GM19035 (cell line): ENCODE data around the gene CHST15.

ENCODE experiments used
- ATAC-seq: cut with Tn5 transposase; IDR thresholded peaks from one replicate; pipeline ENCODE4 v1.9.1; 2021; ENCODE audit not compliant: unreplicated experiment

The CHST15 gene

DNA sequence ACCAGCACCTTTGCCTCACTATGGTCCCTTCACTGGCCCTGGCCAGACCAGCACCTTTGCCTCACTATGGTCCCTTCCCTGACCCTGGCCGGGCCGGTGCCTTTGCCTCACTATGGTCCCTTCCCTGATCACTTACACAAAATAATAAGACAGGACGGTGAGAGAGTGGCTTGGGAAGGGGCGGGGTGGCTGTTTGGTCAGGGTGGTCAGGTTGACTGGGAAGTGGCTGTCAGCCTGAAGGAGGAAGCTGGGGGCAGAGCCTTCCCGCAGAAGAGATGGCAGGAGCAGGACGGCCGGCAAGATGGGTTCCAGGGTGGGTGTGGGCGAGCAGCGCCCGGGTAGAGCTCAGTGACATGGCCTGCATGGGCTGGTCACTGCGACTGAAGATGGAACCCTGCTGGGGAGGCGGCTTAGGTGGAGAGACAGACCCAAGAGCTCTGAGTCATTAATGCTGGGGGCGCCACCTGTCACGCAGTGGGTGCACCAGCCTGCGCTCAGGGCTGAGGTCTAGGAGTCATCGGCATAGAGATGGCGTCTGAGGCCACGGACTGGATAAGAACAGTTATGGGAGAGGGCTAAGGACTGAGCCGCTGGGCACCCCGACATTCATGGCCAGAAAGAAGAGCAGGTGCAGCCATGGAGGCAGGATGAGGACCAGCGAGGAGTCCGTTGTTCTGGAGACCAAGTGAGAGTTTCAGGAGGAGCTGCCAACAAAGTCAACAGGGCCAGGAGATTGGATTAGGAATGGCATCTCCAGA, 91.8 kb downstream of the CHST15 start:
- no peak for ATAC-seq

DNA sequence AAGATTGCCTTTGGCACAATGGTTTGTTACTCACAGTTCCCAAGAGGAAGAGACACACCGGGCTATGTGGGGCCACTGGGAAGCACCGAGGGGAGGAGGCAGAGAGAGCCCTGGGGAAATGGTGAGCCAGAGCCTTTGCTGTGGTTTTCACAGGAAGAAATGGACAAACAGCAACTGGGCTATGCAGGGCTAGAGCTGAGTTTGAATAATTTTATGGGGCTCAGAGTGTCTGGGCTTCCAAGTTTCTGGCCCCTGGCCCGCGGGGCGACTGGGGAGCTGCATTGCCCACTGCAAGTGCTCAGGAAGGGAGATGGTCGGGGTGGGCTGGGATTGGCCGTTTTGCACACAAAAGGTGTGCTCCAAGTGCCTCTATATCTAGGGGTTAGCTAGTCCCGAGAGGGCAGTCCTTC, 92.6 kb downstream of the CHST15 start:
- ATAC-seq = no peak

DNA sequence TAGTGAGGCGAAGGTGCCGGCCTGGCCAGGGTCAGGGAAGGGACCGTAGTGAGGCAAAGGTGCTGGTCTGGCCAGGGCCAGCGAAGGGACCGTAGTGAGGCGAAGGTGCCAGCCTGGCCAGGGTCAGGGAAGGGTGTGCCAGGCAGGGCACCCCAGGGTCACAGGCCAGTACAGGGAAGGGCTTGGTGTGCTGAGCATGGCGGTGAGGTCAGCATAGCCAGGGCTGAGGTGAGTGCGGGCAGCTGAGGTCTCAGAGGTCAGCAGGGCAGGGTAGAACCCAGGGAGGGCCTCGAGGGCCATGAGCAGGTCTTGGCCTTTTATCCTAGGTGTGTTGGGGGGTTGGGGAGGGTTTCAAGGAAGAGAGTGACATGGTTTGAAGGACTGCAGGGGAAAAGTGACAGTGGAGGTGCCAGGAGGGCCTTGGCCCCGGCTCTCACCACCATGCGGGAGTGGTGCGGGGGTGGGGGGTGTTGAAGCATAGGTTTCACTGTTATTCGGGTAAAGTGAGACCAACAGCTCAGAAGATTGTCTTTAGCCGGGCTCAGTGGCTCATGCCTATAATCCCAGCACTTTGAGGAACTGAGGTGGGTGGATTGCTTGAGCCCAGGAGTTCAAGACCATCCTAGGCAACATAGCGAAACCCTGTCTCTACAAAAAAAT, 93.3 kb downstream of the CHST15 start:
- ATAC-seq = no peak

DNA sequence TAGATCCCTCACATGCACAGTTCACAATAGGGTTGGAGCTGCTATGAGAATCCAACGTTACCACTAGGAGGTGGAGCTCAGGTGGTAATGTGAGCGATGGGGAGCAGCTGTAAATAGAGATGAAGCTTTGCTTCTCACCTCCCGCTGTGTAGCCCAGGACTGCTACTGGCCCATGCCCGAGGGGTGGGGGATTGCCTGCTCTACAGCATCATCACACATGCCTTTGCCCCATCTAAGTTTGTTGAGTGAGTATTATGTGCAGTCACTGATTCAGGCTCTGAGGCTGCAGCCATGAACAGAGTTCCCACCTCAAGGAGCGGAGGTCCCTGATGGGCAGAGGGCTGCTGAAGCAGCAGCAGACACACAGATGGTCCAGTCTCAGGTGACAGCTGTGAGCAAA, 94.1 kb downstream of the CHST15 start:
- no peak for ATAC-seq

DNA sequence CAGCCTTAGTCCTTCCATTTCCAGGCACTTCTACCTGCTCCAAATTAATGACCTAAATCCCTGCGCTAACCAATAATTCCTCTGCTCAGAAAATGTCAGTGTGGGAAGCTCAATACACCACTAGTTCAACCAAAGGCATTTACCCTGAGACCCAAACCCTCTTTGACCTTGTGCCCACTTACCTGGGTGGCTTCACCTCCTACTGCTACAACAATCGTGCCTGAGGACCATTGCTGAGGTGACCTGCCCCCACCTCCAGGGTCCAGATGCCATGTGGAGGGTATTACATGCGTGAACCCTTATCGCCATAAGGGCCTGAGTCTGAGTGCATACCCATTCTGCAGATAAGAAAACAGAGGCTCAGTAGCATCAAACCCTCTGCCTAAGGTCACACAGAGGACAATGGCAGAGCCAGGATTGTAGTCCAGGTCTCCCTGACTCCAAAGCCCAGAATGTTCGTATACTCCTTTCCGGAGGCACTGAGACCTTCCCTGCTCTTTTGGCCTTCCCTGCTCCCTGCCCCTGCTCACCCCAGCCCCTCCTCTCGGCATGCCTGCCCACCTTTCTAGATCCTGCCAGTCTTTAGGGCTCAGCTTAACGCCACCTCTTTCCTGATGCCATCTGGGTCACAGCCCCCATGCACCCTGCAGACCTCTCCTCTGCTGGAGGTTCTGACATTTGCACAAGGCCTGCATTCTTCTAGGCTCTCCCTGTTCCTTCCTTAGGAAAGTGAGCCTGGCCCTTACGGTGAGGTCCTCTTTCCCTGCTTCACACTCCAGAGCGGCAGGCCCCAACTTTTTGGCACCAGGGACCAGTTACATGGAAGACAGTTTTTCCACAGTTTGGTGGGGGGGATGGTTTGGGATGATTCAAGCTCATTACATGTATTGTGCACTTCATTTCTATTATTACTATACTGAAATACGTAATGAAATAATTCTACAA, 94.9 kb downstream of the CHST15 start:
- no peak for ATAC-seq

DNA sequence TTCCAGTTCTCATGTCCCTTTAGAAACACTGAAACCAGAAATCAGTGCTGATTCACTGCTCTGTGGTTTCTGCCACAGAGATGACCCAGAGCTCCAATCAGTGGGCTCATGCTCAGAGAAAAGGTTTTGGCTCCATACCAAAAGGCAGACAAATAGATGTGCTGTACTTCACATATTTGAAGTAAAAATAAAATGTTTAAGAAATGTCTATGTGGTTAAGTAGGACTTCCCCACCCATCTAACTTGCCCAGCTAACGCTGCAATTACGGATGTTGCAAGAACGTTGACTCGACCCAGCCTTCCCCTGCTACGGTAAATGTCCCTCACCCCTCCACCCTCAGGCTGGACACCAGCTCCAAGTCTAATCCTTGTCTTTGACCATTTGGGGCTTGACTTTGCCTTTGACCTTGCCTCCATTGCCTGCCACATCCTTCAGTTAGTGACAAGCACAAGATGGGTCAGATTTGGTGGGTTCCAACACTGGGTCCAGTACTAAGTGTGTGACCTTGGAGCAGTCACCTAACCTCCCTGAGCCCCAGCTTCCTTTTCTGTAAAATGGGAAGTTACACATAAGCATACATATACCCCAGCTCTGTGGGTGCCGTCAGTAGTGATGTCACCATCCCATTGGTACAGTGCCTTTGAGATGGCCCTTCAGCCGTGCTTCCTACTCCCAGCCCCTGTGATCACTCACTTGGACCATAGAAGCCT, 95.8 kb downstream of the CHST15 start:
- ATAC-seq = no peak

DNA sequence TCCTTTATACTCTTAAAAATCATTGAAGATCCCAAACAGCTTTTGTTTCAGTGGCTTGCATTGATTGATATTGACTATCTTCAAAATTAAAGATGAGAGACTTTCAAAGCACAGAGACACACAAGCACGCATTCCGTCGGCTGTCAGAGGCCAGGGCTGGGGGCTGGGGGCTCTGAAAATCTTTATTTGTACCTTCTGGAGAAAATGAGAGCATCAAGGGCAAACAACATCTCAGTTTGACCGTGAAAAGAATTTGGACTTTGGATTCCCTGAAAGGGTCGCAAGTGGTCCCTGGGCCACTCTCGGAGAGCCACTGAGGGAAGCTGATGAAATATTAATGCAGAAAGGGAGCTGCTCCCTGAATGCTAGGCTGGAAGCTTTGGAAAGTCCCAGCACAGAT, 96.4 kb downstream of the CHST15 start:
- ATAC-seq = no peak

DNA sequence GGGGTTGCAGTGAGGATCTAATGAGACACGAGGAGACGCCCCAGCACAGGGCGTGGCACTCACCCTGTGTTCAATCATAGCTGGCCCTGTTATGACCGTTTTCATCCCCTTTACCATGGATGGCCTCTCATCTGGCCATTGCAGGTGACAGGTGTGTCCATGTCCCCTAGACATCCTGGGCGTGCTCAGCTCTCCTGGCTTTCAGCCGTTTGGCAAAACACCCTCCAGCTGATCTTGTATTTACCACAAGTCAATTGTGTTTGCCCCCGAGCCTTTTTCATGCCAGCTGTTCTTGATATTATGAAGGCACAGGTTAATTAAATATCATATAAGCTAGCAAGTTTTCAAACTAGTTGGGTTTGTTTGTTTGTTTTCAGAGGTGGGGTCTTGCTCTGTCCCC, 97.1 kb downstream of the CHST15 start:
- no peak for ATAC-seq

DNA sequence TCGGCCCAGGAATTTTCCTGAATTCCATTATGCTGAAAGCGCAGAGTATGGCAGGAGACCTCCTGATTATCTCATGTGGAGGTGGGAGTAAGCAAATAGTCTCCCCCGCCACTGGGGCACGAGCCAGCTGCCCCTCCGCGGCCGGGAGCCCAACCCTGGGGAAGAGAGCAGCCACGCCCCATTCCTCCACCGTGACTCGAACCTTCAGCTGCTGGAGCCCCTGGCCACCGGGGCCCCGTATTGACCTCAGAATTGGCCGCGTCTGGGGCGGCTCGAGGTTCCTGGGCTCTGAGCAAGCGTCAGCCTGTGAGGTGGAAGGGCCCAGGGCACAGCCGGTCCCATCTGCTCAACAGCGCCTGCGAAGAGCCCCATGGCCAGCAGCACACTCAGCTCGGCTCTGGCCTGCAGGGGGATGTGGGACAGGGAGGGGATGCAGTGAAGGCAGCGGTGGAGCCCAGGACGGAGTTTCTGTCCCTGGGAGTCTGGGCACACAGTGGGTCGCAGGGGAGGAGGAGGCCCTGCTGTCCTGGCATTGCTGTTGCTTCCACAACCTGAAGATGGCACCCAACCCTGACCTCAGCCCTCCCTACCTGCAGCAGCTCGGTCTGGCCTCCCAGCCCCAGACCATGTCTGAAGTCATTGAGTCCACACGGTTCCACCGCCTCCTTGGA, 97.8 kb downstream of the CHST15 start:
- ATAC-seq = no peak

DNA sequence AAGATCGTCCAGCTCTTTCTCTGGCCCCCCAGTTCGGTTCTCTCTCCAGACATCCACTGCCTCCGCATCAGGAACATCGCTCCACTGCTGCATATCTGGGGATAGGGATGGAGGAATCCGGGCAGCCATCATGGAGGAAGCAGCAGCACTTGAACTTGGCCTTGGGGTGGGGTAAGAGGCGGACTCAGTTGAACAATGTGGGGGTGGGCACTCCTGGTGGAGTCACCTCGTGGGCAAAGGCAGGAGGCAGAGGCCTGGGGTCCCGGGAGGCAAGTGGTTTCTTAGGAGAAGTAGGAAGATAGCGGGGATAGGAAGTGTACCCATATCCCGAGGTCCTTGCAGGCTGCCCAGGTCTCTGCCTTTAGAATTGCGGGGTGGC, 98.3 kb downstream of the CHST15 start:
- no peak for ATAC-seq

DNA sequence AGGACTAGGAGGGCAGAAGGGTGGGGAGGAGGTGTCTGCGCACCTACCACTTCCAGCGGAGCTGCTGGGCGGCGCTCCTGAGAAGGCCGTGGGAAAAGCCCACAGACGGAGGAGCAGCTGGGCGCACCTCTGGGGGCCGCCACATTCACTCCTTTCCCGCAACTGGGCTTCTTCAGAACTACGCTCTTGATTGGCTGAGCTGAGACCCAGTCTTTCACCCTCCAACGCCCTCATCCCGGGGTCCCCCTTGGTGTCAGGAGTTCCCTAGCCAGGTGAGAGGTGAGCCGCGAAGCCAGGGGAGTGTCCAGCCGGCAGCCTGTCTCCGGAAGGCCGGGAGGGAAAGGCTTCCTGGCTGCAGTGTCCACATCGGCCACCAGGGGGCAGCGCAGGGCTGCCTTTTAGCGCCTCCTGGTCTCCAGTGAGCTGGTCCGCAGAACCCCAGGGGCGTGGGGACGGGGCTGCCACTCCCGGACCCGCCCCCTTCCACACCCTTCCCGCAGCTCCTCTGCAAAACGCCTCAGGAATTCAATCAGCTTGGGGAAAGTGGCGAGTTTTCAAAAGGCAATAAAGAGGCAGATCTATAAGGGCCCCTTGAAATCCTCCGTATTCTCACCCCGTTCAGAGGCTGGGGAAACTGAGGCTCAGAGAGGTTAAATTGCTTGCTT, 98.8 kb downstream of the CHST15 start:
- no peak for ATAC-seq

DNA sequence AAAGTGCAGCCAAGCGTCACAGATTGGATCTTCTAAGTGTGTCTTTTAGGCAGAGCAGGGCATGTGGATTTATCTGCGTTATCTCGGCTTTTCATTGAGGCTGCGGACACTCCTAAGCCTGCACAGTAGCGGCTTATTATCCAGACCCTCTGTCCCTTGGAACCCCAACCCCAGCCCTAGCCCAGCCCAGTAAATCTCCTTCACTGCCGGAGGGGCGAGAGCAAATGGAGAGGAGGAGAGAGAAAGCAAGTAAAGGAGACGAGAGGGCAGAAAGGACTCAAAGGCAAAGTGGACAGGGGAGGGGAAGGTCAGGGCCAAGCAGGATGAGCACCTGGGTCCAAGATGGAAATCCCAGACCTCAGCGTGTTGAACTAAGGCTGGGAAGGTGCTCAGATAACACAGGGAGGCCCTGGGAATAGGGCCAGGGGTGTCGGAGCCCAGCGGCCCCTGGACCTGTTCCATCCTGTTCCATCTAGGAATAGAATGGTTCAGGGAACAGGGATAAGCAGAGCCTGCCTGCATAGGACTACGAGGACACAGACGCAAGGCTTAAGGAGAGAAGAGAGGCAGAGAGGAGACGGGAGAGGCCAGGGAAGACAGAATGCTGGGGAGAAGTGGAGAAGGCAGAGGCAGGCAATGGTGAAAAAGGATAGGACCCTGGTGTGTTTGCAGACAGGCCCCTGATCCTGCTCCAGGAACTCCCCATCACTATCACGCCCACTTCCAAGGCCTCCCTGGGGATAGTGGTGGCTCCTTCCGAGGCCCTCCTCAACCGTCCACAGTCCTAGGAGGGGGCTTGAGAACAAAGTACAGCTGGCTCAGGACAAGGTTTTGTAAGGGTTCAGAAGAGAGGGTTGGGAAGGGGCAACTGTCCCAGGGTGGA, 99.6 kb downstream of the CHST15 start:
- ATAC-seq = no peak

DNA sequence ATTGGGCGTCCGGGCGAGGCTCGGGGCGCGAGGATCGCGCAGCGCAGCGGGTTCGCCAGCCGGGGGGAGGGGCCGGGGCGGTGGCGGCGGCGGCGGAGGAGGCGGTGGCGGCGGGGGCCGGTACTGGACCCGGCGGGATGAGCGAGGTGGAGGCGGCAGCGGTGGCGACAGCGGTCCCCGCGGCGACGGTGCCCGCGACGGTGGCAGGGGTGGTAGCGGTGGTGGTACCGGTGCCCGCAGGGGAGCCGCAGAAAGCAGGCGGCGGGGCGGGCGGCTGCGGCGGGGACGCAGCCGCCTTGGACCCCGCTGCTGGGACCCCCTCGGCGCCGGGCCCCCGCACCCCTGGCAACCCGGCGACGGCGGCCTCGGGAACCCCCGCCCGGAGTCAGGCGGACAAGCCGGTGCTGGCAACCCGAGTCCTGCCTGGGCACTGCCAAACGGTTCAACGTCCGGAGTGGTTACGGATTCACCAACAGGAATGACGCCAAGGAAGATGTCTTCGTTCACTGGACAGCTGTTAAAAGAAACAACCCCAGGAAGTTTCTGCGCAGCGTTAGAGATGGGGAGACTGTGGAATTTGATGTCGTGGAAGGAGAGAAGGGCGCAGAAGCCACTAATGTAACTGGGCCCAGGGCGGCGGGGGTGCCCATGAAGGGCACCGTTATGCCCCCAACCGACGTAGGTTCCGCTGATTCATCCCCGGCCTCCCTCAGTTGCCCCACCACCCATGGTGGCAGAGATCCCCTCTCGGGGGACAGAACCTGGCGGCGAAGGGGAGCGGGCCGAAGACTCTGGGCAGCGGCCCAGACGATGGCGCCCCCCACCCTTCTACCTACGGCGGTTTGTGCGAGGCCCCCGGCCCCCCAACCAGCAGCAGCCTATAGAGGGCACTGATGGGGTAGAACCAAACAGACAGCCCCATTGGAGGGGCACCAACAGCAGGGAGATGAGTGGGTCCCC, 101.5 kb downstream of the CHST15 start:
- ATAC-seq = no peak

DNA sequence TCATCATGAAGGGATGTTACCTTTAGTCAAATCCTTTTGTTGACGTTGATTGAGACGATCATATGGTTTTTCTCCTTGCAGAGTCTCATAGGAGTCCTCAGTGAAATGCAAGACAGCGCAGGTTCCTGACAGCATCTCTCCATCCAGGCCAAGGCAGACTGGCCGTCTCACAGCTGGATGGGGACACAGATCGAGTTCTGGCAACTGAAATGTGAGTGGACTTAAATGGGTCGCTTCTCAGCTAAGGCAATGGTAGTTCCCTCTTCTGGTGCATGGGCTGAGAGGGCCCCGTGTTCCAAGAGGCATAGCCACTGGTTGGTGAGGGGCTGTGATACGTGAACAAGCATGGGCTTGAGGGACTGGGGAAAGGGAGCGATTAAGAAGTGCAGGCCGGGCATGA, 102.5 kb downstream of the CHST15 start:
- no peak for ATAC-seq

DNA sequence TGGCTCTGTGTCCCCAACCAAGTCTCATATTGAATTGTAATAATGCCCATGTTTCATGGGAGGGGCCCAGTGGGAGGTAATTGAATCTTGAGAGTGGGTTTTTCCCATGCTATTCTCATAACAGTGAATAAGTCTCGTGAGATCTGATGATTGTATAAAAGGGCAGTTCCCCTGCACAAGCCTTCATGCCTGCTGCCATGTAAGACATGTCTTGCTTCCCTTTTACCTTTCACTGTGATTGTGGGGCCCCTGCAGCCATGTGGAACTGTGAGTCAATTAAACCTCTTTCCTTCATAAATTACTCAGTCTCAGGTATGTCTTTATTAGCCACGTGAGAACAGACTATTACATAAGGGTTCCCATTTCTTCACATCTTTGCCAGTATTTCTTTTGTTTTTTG, 104.7 kb downstream of the CHST15 start:
- no peak for ATAC-seq

DNA sequence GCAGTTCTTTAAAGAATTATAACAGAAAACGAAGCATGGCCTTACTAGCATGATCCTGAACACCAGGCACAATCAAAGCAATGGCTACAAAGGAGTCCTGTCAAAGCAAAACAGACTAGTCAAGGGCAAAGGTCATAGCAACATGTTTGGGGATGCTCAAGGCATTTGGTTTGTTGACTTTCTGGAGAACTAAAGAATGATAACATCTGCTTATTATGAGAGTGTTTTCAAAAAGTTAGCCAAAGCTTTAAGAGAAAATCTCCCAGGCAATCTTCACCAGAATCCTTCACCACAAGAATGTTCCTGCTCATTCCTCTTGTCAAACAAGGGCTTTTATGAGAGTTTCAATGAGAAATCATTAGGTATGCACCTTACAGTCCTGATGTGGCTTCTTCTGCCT, 106.7 kb downstream of the CHST15 start:
- no peak for ATAC-seq

DNA sequence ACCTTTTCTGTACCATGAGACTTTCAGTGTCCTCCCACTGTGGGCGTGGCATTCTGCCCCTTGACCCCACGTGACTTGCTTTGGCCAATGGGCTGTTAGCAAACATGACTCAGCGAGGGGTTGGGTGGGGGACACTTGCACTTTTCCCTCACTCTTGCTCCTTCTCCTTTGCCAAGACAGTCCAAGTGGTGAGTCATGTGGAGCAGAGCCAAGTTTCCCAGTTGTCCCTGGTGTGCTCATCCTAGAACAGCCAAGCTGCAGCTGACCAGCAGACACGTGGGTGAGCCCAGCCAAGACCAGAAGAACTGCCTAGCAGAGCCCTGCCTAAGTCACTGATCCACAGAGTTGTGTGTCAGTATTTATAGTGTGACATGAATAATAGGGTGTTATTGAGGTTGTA, 119.0 kb downstream of the CHST15 start:
- ATAC-seq = no peak
